ENCODE data around the gene PPIB.
"Not testable (repeated sequence)": the region's sequence is repeated elsewhere in the genome, so short reads cannot be mapped to it uniquely, and the experiment has no call there.

The PPIB gene

DNA sequence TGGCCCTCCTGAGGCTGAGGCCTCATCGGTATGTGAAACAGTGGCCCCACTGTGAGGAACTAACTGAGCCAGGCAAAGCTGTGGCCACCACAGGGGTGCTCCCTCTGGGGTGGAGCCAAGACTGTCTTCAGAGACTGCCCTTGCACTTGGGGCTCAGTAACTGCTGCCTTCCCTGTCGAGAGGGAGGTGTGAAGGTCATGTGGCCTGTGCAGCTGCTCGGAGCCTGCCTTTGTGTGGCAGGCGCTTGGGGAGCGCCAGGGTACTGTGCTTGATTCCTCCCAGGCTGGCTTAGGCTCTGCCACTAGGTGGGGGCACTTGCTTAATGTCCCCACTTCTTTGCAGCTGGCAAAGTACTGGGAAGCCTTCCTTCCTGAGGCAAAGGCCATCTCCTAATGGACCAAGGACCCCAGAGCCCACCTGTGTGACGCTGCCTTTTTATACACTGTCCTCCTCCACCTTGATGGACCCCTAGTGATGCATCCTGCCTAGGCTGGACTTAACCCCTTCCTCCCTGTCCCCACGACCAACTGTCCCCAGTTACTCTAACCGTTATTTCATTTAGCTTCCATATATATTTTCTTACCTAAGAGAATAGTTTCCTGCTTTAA lies 25.5 kb downstream of the PPIB start:
- no peak for DNase-seq

DNA sequence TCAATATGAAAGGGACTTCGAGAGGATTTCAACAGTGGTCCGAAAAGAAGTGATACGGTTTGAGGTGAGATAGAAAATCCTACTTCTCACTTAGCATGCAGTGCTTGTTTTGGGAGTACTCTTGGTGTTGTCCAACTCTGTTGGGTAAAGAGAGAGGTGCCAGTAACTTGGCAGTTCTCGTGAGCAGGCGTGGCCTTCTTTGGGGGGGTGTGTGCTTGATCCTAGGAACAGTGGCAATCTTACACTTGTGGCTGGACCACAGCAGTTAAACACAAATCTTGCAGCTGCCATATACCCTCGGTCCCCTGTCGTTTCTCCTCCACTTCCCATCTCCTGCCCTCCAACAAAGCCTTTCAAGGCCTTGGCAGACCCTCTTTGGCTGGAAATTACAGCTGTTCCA lies 26.5 kb downstream of the PPIB start:
- no peak for DNase-seq

DNA sequence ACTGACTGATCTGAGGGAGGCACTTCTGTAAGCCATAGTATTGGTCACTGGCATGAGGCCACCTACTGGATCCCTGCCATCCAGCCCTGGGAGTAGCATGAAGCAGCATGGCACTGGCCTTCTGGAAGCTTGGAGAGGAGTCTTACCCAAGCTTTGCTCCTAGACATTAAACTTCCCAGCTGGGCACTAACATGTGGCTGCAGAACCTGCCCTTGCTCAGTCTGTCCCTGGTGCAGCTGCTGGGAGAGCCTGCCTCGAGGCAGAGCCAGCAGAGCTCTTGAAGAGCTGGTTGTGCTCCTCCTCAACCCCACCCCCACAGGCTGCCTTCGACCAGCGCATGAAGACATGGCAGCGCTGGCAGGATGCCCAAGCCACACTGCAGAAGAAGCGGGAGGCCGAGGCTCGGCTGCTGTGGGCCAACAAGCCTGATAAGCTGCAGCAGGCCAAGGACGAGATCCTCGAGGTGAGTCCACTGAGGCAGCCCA lies 28.4 kb downstream of the PPIB start:
- no peak for DNase-seq

DNA sequence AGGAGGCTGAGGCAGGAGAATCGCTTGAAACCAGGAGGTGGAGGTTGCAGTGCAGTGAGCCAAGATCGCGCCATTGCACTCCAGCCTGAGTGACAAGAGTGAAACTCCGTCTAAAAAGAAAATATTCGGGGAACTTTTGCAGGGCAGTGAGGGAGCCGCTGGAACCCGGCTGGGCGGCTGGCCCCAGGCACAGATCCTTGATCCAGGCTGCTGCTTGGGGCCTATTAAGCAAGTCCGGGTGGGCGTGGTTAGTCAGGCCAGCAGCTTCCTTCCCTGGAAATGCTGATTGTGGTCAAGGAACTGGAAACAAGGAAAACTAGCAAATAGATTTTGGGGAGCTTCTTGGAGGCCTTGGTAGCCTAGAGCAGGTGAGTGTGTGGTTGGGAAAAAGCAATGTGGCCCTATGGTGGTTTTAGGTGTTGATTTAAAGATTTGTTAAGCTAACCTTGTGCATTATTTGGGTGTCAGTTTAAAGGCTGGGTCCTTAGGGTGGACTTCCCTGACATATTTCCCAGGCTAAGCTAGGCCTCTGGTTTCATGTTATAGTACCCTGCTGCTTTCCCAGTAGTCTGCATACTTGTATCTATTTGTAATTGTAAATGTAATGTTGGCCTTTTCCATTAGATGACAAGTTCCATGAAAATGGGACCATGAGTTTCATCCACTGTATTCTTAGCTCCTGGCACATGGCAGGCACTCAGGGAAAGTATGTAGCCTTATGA lies 29.0 kb downstream of the PPIB start:
- no peak for DNase-seq

DNA sequence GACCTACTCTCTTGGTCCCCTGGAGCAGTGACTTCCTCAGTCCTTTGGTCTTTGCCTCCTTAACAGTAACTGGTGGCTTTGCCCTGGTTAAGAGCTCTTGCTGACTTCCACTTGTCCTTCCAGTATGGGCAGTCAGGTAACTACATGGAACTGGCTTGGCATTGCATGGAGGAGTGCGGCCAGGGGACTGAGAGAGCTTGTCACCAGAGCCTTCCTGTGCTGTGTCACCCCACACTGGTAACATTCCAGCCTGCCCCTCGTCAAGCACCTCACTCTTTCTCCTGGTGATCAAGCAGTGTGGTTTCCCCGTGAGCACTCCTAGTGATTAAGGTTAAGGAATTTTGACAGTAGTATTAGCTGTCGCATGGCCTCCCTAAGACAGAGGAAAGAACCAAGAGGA lies 30.6 kb downstream of the PPIB start:
- DNase-seq: no peak

DNA sequence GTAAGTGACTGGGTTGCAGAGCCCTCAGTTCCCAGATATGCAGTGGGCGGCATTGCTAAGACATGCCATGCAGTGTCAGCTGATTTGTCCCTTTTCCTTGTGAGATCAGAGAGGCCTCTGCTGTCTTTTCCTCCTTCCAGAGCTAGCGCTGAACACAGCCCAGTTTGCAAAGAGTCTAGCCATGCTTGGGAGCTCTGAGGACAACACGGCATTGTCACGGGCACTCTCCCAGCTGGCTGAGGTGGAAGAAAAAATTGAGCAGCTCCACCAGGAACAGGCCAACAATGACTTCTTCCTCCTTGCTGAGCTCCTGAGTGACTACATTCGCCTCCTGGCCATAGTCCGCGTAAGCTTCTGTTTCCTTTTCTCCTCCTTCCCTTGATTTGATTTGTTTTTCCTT lies 31.3 kb downstream of the PPIB start:
- DNase-seq: no peak

DNA sequence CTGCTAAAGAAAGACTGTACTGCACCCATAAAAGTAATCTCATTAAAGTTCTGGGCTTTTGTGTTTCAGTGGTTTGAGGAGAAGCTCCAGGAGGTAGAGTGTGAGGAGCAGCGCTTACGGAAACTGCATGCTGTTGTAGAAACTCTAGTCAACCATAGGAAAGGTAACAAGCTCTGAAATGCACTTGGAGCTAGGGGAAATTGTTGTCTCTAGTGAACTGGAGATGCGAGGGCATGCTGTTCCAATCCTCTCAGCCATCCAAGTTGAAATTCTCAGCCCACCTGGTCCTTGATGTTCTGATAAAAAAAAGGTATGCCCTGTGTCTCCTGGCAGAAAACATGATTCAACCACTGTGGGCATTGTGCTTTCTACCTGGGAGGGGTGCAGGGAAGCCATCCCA lies 32.7 kb downstream of the PPIB start:
- DNase-seq: no peak

DNA sequence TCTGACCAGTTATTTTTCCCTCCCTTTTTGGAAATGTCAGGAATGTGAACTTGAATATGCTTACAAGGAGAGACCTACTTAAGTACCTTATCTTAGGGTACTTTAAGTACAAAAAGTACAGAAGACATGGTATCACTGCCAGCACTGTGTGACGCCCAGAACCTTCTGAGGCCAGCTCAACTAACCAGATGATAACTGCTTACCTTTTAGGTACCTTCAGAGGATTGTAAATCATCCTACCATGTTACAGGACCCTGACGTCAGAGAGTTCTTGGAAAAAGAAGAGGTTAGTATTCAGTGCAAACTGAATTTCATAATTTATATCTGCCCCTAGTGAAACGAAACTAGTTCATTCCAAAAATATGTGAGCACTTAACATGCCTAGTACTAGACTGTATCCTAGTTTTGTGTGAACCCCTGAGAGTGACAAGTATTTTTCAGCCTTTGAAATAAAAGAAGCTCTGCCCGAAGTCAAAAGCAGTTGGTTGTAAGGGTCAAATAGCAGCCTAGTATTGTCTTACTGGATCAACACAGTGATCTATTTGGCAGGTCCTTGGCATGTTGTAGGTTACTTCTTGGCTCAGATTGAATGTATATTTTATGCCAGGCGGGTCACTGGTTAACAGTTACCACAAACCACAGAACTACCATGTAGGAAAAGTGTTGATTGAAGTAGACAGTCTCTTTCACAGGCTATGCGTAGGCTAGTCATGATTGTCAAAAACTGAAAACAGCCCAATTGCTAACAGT lies 35.1 kb downstream of the PPIB start:
- no peak for DNase-seq

DNA sequence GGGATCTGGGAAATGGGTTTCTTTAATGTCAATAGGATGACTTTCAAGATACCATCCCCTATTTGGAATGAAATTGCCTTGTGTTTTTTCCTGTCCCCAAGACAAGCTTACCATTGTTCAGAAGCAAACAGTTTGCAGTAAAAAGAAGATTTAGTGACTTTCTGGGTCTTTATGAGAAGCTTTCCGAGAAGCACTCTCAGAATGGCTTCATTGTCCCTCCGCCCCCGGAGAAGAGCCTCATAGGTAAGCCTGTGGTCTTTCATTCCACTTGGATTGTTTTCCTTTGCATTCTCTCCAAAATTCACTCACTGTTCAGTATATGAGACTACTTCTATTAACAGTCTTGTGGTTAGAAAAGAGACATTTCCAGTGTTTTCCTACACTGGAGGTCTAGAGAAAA lies 36.8 kb downstream of the PPIB start:
- no peak for DNase-seq

DNA sequence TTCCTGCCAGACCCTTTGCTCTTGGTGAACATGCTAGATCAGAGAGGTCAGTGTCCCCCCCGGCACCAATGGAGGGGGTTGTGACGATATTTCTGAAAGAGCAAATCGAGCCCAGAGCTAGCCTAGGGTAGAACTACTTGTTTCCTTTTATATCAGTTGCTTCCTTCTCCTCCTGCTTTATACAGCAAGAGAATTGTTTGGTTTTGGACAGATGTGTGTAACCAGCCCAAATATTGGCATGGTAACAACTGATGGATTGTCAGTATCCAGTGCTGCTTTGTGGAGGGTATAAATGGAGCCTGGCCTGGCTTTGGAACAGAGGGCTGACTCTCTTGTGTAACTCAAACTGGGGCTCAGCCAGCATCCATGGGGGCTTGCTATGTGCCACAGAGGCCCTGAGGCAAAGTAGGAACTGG lies 39.9 kb downstream of the PPIB start:
- DNase-seq: no peak

DNA sequence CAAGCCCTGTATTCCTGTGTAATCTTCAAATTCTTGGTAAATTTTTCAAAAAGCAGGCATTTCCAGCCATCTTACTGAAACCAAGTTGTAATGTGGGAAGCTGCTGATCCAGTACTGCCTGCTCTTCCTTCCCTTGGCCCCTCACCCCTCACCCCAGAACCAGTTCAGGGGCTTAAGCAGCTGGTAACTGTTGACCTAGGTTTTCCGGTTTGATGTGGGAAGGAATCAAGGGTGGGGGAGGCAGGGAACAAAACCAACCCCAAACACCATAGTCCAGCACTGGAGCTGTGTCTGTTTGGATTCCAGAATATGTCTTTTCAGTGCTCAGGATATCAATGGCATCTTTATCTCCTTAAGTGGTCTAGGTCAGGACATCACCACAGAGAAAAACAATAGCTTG lies 40.4 kb downstream of the PPIB start:
- DNase-seq: no peak

DNA sequence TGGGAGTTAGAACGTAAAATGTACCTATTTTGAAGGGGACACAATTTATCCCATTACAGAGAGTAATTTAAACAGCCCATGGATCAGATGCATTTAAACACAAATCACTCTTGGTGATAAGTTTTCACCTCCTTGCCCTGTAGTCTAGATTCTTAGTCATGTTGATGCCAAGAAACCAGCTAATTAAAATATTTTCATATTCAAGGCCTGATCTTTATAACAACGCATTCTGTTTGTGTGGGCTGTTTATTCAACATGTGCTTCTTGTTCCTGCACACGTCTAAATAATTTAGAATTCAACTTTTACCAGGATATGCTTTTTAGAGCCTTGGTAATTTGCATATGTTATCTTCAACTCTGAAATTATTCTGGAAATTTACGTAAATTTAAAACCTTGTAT lies 41.2 kb downstream of the PPIB start:
- DNase-seq: no peak

DNA sequence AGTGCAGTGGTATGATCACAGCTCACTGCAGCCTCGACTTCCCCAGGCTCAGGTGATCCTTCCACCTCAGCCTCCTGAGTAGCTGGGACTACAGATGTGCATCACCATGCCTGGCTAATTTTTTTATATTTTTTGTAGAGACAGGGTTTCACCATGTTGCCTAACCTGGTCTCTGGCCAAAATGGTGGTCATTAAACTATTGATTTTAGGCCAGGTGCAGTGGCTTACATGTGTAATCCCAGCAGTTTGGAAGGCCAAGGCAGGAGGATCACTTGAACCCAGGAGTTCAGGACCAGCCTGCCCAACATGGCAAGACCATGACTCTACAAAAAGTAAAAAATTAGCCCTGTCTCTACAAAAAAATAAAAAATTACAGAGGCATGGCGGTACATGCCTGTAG lies 42.5 kb downstream of the PPIB start:
- DNase-seq: not testable (repeated sequence)

DNA sequence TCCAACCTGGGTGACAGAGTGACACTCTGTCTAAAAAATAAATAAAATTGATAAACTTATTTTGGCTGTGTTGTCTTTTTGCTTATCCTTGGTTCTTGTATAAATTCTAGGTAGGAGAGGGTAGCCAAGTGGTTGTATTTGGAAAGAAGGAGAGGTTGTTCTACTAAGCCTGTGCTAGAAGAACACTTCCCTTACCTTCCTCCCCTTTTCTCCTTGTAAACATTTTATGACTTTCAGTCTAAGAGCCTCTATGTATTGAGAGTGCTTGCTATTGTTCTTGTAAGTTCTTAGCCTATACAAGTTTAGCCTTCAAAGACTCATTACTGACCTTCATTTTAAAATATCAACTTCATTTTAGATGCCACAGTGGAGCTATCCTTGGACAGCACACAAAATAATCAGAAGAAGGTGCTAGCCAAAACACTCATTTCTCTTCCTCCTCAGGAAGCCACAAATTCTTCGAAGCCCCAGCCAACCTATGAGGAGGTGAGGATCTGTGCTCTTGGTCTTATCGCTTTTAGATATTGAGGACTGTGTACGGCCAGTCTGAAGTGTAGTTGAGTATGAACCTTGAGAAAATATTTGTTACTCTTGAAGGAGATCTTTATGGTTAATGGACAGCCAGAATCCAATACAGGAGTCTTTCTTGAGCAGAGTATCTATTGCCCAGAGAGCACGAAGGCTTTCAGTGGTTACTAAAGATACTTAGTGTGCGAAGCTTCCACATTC lies 44.9 kb downstream of the PPIB start:
- no peak for DNase-seq

DNA sequence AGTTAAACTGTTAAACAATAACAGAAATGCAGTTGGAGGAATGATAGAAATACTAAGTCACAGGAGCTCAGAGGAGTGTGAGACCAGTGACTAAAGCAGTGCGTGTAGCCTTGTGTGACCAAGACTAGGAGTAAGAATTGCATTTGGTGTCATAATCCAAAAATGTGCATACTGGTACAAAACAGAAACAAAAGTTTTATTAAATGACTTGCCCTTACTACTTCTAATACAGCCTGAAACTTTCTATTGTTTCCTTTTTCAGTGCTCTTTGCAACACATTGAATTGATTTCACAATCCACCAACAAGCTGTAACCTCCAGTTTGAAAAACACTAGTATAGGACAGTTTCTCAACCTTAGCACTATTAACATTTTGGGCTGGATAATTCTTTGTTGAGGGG lies 49.9 kb downstream of the PPIB start:
- no peak for DNase-seq

DNA sequence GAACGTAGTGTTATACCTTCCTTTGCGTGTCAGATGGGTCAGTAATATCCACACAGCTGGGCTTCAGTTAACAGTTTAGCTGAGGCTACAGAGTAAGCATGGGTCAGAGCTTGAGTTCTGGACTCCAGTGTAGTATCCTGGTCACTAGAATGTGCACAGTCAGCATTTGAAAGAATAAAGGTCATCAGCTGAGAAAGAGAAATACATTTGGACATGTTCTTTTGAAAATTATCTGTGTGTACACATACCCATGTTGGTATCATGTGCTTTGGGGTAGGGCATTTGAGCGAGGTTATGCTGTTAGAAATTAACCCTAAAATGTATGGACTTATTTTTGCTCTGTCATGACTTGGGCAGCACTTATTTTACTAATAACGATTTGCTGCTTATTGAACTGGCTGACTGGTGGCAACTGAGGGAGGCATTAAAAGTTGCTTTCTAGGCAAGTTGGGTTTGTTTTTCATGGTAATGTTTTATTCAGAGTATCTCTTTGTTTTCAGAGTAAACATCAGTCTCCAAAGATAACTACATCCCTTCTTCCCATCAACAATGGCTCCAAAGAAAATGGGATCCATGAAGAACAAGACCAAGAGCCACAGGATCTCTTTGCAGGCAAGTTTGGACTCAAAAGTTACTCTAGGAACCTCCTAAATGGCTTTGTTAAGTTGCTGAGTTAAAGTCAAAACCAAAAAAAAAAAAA lies 50.6 kb downstream of the PPIB start:
- no peak for DNase-seq

DNA sequence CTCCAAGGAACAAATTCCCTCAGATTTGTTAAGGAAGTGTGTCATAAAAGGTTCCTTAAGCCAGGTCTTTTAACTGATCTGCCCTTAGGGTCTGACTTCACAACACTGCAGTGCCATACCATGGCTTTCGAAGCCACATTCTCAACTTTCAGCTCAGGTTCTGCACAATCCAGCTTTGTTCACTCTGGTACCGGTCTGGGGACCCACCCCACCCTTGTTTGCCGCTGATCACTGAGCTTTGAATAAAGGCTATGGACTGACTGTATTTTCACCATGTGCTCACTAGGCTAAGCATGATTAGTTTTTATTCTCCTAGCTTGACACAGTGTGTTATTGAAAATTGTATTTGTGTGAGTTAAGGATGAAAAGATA lies 51.2 kb downstream of the PPIB start:
- no peak for DNase-seq

DNA sequence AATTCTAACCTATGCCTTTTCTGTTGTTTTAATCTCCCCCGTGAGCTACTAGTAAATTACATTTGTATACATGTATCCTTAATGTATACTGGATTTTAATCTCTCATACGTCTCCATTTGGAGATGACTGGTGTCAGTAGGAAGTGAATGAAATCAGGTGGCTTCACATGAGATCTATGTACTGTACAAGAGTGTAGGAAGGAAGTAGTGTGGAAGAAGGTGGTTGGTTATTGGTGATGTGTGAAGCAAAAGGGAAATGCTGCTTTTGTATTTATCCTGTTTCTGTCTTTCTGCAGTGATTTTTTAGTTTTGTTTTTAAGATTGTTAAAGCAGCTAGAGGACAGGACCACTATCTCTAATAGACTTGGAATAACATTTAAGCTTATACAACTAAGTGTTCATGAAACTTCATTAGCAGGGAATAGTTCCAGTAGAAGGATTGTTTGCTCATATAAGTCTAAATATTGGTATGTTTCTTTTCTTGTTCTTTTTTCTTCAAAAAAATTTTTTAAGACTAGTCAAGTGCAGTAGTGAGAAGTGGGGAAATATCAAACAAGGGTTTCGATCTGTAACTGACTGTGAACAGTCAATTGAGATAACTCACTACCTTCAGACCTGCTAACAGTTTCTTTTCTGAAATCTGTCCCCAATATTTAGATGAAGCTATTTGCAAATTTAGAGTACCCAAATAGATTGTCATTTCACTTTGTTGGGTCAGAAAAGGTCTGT lies 51.7 kb downstream of the PPIB start:
- DNase-seq: no peak

DNA sequence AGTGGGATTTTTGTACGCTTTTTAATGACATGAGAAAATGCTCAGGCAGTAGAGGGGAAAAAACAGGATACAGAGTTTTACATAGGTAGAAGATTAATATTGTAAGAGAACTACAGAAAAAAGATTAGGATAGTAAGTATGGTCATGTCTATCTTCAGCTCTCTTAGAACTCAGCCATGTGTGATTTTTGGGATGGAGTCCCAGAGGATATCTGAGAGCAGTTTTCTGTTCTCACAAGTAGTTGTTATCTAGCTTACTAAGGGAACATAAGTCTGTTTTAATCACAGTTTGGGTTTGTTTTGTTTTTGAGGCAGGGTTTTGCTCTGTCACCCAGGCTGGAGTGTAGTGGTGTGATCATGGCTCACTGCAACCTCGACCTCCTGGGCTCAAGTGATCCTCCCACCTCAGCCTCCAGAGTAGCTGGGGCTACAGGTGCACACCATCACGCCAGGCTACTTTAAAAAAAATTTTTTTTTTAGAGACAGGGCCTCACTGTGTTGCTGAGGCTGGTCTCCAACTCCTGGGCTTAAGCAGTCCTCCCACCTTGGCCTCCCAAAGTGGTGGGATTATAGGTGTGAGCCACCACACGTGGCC lies 52.6 kb downstream of the PPIB start:
- not testable (repeated sequence) for DNase-seq

DNA sequence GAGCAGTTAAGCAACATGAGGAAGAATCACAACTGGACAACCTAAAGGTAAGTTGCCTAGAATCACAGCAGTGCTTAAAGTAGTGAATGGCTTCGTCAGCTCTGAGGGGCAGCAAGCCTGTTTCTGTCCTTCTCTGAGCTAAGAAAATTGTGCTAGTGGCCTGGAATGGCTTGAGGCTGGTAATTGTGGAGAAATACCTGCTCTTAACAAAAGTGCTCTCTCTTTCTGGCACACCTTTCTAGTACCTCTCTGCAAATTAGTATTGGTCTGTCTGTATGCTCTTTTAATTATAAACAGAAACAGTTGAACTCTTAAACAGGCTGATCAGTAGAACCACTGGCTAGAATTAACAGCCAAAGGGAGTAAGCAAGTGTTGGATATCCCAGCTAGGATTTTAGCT lies 55.5 kb downstream of the PPIB start:
- DNase-seq: no peak

Data from cerebellar nuclear complex (tissue), 1 donor.